HG02973 (cell line): ENCODE measurements around the gene MORC1.

ENCODE experiments used
- ATAC-seq: cut with Tn5 transposase; IDR thresholded peaks from one replicate; pipeline ENCODE4 v1.9.1; 2021; ENCODE audit warnings: moderate library complexity; ENCODE audit not compliant: unreplicated experiment

Gene MORC1

DNA sequence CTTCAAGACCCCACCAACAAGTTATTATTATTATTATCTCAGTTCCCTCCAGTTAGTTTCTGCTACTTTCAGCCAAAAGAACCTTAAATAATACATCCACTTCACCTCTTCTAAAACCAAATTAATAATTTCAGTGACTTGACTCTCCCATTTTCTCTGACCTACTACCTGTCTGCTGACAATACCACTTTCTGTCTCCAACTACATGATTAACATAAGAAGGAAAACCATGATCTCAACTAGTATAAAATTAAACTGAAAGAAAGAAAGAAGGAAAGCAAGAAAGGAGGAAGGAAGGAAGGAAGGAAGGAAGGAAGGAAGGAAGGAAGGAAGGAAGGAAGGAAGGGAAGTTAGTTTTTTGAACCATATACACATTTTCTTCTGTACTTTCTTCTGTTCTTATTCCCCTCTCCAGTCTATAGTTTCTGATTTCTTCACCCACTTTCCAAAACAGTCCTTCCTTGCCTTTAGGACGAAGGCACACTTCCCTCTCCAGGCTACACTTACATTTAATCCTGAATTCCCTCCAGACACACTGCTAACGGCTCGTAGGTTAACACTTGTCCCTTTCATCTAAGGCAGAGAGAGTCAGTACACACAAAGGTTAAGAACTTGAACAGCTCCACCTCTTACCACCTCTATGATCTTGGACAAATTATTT lies 84.8 kb downstream of the MORC1 start:
- no peak for ATAC-seq

DNA sequence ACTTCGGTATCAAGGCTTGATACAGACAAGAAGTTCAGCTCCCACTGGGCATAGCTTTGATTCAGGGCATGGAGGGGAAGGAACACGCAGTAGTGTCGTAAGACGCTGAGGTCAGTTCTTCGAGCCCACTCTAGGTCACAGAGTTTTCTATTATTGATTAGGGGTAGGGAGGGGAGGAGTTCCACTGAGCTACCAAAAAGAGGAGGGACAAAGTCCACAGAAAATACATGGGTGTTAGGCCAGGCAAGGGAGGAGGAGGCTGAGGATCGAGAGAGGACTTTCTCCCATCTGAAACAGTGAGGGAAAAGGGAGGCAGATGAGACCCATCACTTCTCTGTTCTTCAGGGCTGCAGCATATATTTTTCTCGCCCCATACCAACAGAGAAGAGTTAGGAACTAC lies 89.2 kb downstream of the MORC1 start:
- no peak for ATAC-seq

DNA sequence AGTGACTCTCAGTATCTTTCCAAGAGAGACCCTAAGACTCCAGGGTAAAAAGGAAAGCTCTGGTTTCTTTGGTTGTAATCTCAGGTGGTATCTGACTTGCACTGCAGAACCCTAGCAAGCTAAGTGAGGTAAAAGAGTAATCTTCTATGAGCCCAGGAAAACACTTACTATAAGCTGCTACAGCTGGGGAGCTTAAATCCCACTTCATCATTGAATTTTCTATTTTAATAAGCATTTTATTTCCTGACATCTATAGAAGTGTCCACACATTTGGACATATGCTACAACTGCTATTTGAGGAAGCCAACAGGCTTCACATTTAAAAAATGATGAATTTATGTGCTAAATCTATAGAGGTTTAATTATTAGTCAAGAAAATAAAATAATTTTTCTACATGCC lies 91.1 kb downstream of the MORC1 start:
- ATAC-seq, result no peak

DNA sequence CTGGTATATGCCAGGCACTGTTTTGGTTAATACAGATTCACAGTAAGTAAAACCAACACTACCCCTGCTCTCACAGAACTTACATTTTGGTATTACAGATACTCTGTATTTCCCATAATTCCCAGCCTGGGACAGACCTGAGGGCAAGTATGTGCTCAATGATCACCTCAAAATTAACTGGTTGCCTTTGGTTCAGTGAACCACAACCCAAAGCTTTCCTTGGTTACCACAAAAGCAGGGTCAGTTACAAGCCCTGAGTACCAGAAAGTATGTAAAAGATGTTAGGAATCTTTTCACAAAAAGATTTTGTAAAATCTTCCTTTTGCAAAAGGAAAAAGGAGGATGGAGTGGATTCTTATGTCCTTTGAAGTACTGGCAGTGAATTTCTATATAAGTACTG lies 92.0 kb downstream of the MORC1 start:
- ATAC-seq, result no peak

DNA sequence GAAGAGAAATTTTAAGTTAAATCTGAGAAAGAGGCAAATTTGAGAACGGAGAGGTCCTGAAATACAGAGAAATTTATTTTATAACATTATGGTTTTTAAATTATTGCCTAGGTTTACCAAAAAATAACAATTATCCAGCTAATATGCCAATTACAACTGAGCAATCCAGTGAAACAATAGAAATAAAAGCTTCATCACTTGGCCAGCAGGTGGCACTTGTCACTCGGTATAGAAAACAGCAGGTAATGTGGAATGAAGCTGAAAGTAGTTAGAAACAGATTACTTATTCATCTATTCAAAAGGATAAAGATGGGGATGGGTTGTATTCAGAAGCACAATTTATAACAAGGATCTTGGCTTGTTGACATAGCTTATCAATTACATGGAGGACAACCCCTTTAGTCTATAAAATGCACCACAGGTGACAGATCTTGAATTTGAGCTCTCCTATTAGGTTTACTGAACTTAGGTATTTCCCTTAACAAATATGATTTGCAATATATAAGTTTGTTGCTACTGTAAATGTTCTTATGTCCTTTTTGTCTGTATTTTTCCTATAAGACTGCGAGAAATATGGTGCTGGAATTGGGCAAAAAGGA lies 94.2 kb downstream of the MORC1 start:
- peak; percentile 64 for ATAC-seq

DNA sequence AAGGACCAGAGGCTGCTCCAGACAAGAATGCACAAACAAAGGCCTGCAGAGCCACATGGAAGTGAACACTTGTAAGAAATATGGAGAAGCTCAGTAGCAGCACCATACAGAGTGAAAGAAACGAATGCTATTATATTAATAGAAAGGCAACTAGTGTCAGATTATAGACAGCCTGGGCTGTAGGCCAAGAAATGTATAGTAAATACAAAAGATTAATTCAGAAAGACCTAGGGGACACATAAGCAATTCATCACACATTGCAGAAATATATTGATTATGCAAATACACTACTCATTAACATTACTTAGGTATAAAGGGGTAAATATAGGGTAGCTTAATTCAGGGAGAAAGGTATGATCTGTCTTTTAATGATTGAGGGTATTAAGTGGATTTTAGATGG lies 94.8 kb downstream of the MORC1 start:
- no peak for ATAC-seq

DNA sequence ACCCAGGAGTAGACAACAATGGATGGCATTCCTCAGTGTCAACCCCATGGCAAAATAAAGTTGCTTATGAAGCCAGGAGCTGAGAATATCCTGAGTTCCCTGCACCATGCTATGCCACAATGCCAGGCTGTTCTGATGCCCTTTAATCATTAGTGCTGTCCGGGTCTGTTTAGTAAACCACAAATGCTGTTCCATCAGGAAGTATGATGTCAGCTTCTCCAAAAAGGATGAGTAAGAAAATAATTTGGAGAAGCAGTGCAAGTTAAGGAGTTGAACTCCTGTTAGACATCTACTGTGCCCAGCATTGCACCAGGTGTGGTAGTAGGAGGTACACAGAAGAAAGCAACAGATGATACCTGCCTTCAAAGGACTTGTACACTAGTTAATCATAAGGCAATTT lies 96.4 kb downstream of the MORC1 start:
- no peak for ATAC-seq

DNA sequence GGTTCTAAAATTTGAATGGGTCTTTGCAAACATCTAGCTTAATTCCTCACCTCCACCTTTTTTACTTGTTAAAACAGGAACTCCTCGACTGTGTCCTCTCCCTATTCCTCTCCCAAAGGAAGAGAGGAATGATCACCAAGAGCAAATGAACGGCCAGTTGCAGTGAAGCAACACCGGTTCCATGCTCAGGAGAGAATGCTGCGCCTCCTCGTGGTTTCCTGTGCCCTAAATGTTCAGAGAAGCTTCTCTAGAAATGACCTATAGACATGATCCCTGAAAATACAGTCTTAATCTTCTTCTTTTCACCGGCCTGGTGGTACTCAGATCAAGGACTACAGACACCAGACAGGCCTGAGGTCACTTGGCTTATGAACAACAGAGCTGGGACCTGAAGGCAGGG lies 99.1 kb downstream of the MORC1 start:
- no peak for ATAC-seq

DNA sequence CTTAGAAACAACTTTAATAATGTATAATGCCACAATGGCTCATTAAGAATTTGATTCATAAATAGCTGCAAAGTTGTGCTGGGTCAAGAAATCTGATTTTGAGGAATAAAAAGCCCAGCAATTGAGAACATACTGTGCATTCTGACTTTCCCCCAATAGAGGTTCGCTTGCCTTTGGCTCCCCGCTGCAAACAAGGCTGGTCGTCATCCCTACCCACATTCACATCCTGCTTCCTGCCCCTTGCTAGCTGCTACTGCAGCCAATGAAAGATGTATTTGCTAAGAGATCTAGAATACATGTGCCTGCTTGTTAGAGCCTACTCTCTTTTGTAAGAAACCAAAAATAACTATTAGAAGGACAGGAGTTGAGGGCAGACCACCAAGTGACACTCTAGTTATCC lies 112.5 kb downstream of the MORC1 start:
- ATAC-seq, result no peak

DNA sequence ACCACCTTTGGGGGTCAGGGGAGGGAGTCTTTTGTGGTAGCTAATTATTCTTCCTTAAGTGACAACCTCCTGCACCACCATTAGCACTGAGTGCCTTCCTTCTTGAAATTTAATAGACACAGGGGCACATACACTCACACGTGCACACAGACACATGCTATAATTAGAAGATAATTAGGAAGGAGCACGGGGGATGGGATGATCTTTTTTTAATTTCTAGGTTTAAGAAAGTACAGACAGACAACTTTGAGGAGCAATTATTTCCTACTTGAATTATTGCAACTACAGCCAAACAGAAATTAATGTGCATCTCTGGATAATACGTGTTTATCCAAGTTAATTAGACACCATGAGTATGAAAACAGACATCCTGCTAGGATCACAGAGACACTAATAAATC lies 119.5 kb downstream of the MORC1 start:
- no peak for ATAC-seq

DNA sequence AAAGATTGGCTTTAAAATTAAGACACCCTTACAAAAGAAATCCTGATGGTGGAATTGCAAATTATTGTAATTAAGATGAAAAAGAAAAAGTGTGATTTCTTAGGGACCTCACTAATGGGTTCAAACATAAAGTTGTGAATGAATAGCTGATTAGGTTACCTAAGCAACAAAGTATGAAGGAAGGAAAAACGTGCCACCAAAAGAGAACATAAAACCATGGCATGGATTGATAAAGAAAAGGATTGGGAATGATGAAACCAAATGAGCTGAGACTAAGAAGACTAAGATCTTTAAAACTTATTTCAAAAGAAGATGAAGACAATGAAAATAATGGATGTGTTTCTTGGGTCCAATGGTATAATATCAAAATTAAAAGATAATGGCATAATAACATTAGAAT lies 132.1 kb downstream of the MORC1 start:
- ATAC-seq, result no peak

DNA sequence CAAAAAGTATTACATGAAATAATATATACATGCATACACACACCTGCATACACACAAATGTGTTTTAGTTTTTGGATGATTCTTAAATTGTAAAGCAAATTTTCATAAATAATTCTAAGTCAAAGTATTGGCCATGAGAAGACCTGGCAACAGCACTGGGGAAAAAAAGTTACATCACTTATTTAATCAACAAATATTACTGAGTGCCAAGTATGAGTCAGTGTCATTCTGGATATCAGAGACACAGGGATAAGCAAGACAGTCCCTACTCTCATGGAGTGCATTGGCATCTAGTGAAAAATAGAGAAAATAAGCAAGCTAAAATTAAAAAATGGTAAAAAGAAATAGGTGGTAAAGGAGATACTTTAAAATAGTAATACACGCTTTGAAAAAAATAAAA lies 134.9 kb downstream of the MORC1 start:
- ATAC-seq, result no peak

DNA sequence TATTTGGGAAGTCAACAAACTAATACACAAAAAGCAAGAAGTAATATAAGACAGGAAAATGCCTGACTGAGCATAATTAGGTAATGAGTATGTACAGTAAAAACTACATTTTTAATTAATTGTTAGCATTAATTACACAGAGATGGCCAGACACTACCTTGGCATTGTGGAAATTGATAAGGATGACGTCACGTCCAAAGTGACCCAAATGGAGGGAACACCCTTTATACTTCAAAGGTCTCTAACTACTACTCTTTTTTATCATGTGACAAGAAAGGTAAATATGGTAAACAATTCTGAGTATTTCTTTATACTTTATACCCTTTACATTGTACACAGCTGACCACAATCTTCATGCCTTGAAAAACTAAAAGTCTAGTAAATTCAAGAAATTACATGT lies 141.9 kb downstream of the MORC1 start:
- no peak for ATAC-seq

DNA sequence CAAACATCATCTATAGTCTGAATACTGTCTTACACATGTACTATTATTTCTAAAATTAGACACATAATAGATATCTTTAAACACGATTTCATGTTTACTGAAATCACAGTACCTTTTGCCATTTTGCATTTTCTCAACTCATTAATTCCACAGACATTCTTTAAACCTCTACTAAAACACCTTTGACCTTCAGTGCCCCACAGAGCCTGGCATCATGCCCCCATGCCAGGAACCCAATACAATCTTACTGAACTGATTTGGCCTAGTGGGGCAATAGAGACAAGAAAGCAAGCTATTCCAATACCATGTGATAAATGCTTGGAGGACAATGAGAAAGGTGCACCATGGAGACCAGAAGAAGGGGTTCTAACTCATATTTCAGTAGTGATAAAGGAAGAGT lies 144.9 kb downstream of the MORC1 start:
- ATAC-seq, result no peak

DNA sequence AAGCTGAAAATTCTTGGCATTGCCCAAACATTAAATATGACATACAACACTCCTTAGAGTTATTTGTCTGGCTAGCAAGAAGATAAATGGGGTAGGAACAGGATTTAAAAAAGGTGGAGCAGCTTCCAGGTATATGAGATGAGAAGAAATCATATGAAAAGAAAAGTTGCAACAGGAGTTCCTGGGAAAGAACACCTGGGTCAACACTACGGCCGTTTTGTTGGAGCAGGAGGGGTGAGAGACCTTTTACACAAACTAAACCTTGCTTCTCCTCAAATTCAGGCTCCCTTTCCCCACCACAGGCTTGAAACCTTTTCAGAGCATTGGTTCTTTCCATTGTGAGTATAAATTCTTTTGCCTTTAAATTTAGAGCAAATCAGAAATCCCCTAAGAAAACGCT lies 145.5 kb downstream of the MORC1 start:
- no peak for ATAC-seq

DNA sequence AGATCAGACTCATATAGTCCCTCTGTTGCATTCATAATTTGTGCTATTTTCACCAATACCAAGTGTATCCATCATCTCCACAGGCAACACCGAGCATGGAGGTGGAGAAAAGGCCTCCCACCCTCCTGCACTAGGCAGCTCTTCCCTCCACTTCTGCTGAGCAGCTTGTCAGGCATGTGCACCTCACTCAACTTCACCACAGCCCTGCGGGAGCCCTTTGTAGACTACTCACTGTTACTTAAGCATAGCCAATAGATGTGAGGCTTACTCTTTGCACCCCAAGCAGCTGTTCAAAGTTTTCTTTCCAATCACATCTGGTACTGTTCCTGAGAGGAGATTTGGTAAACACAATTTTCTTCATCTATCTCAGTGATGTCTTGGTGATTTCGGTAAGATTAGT lies 147.4 kb downstream of the MORC1 start:
- no peak for ATAC-seq

DNA sequence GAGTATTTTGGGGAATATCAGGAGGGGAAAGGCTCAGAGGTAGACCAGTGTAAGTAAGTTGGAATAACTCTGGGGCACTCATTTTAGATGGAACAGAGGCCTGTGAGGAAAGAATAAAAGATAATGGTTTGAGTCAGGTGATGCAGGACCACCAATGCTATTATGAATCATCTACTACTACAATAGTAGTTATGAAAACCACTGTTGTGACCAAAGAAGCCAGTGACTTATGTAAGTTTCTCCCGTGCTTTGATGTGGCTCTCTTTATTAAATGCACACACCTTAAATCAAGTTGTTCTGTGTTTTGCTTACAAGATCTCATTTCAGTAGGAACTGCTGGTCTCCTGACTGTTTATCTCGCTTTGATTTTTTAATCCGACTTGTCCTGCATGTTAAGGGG lies 151.2 kb downstream of the MORC1 start:
- ATAC-seq, result no peak

DNA sequence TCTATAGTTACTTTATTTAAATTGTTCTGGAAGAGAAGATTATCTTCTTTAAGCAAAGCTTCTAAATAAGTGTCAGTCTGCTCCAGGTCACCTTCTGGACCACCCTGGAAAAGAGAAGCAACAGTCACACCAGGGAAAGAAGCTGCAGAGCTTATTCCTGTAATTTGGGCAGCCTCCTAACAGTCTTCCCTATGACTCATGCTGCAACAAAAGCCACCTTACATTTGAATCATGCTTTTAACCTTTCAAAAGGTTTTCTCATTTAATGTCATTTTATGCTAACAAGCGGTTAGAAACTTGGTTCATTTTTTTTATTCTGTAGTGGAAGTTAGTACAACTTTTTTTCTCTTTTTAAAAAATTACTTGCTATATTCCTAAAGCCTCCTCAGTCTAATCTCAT lies 158.9 kb downstream of the MORC1 start:
- no peak for ATAC-seq

DNA sequence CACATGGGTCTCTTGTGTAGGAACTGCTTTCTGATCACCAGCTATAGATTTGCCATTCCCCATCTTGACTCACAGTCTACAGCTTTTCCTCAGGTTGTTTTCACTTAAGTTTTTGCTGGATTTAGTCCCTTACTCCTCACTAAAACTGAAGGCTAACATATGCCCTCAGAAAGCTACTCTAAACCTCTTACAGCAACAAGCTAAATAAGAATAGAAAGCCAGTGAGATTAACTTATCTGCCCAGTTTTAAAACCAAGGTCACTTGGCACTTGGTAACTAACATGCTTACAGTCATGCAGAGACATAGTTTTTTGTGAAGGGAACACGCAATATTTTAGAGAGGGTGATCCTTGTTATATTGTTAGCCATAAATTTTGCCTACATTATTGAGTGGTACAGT lies 164.2 kb downstream of the MORC1 start, which contains the start of gene GUCA1C:
Gene GUCA1C, minus strand, starts transcription at position 180 of the 400 bp plus-strand sequence. Its CDS starts 117 bp downstream, at position 63.
- no peak for ATAC-seq

DNA sequence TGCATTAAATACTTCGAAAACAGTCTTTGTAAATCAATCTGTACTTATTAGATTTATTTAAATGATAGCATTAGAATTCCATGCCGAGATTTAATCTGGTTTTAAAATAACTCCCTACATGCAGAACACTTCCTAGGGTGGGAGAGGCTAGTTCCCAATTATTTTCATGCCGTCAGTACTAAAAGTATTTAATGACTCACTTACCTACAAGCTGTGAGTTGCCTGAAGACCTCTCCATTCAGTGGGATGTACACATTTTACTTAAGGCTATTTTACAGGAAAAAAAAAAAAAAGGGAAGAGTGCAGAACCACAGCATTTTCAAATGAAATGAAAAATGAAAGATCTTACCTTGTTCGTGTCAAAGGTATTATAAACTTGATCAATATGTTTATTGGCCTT lies 164.7 kb downstream of the MORC1 start:
- ATAC-seq, result no peak

DNA sequence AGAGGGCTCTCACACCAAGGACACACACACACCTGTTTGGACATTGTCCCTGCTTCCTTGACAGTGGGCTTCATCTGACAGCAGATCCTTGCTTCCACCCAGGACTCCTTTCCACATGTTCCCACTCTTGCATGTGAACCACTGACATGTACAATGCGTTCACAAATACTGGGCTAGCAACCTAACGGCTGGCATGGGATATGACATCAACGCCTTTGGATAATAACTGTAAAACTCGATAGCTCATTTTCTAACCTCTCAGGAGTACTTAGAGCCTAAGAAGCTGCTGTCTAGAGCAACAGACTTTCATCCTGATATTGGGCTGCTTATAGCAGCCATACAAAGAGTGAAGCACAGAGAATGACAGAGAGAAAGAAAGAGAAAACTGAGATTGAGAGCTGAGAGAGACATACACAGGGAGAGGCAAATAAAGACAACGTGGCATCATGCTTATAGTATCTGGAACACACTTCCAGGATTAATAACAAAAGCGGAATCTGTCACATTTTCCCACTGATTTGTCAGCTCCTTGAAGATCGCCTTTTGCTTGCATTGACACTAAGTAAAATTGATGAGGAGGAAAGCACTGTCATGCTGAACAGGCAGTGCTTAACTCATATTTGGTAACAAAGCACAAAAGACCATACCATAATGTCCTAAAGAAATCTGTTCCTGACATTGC lies 166.0 kb downstream of the MORC1 start:
- no peak for ATAC-seq

DNA sequence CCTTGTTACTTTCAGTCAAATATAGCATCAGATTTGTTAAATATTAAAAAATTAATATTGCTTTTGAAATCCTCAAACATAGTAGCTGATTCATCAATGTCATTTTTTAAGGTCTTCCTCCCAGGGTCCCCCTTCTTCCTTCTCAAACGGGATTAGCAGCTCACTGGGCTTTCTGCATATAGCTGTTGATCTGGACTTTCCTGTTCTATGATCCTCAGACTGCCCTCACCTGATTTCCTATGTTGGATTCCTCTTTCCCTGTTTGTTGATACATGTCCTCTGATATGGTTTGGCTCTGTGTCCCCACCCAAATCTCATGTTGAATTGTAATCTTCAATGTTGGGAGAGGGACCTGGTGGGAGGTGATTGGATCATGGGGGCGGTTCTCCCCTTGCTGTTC lies 170.1 kb downstream of the MORC1 start:
- no peak for ATAC-seq
